ENCODE results near the gene PRKCE.

PRKCE gene

GRCh38 chr2:46013726-46014125 lies 362.3 kb downstream of the PRKCE start:
- DNase-seq (ENCODE audit: low read depth in 2 of 2) = no peak
- no peak overlapping the region for H3K4me3 ChIP-seq (replicated peaks in 1 of 2; ENCODE audit: low read depth in 2 of 2, low read length in 2 of 2)

GRCh38 chr2:46014911-46015654 lies 363.6 kb downstream of the PRKCE start:
- TF ChIP-seq CTCF (IDR thresholded peaks at IDR 0.05; ENCODE audit: low read depth, low read length) = no peak
- DNase-seq (ENCODE audit: low read depth in 2 of 2) = peak; percentile 84 to 90
- no peak overlapping the region for H3K4me3 ChIP-seq (replicated peaks in 1 of 2; ENCODE audit: low read depth in 2 of 2, low read length in 2 of 2)

More at GRCh38 chr2:46013726-46014125, 362.3 kb downstream of the PRKCE start:
- TF ChIP-seq CTCF (IDR thresholded peaks at IDR 0.05; ENCODE audit: low read depth, low read length) = no peak

- DNase-seq (ENCODE audit: low read depth in 2 of 2) = no peak
- no peak overlapping the region for H3K4me3 ChIP-seq (replicated peaks in 1 of 2; ENCODE audit: low read depth in 2 of 2, low read length in 2 of 2)
- no peak for TF ChIP-seq CTCF (IDR thresholded peaks at IDR 0.05; ENCODE audit: low read depth, low read length)
Observed at GRCh38 chr2:46015671-46016070, 364.2 kb downstream of the PRKCE start.

- TF ChIP-seq CTCF (IDR thresholded peaks at IDR 0.05; ENCODE audit: low read depth, low read length) = no peak
- H3K4me3 ChIP-seq (replicated peaks in 1 of 2; ENCODE audit: low read depth in 2 of 2, low read length in 2 of 2) = no peak overlapping the region
- DNase-seq (ENCODE audit: low read depth in 2 of 2) = no peak
Observed at GRCh38 chr2:46016091-46016490, 364.6 kb downstream of the PRKCE start.

GRCh38 chr2:46018773-46019591 lies 367.5 kb downstream of the PRKCE start:
- no peak for DNase-seq (ENCODE audit: low read depth in 2 of 2)
- TF ChIP-seq CTCF (IDR thresholded peaks at IDR 0.05; ENCODE audit: low read depth, low read length) = no peak
- H3K4me3 ChIP-seq (replicated peaks in 1 of 2; ENCODE audit: low read depth in 2 of 2, low read length in 2 of 2) = no peak overlapping the region

- no peak overlapping the region for H3K4me3 ChIP-seq (replicated peaks in 1 of 2; ENCODE audit: low read depth in 2 of 2, low read length in 2 of 2)
- peak; percentile 32 to 65 for DNase-seq (ENCODE audit: low read depth in 2 of 2)
- no peak for TF ChIP-seq CTCF (IDR thresholded peaks at IDR 0.05; ENCODE audit: low read depth, low read length)
Observed at GRCh38 chr2:46020416-46020815, 368.9 kb downstream of the PRKCE start.
